Measurements from ENCODE around the gene GAB1.
"Not testable (repeated sequence)": the region's sequence is repeated elsewhere in the genome, so short reads cannot be mapped to it uniquely, and the experiment has no call there.

Gene GAB1

GRCh38 chr4:143339497-143339896 is 2.8 kb downstream of the GAB1 start:
- no peak for DNase-seq

GRCh38 chr4:143341186-143341755 is 4.6 kb downstream of the GAB1 start:
- no peak for DNase-seq

GRCh38 chr4:143343276-143343831 is 6.7 kb downstream of the GAB1 start:
- DNase-seq = no peak

- DNase-seq = no peak
These were observed 7.4 kb downstream of the GAB1 start for GRCh38 chr4:143344041-143344440.

- no peak for DNase-seq
These were observed 8.1 kb downstream of the GAB1 start for GRCh38 chr4:143344774-143345173.

GRCh38 chr4:143345356-143345755 is 8.7 kb downstream of the GAB1 start:
- no peak for DNase-seq

- no peak for DNase-seq
These were observed 9.5 kb downstream of the GAB1 start for GRCh38 chr4:143346206-143346605.

- no peak for DNase-seq
These were observed 10.9 kb downstream of the GAB1 start for GRCh38 chr4:143347484-143348111.

GRCh38 chr4:143348233-143349077 is 11.8 kb downstream of the GAB1 start:
- DNase-seq = no peak

- DNase-seq = not testable (repeated sequence)
These were observed 13.3 kb downstream of the GAB1 start for GRCh38 chr4:143349858-143350527.

GRCh38 chr4:143351149-143351691 is 14.5 kb downstream of the GAB1 start:
- no peak for DNase-seq

GRCh38 chr4:143351774-143352451 is 15.2 kb downstream of the GAB1 start:
- no peak for DNase-seq

- no peak for DNase-seq
These were observed 16.0 kb downstream of the GAB1 start for GRCh38 chr4:143352720-143353119.

GRCh38 chr4:143353797-143354196 is 17.1 kb downstream of the GAB1 start:
- DNase-seq = no peak

GRCh38 chr4:143354990-143355389 is 18.3 kb downstream of the GAB1 start:
- no peak for DNase-seq

- no peak for DNase-seq
These were observed 19.0 kb downstream of the GAB1 start for GRCh38 chr4:143355540-143356217.

- DNase-seq = no peak
These were observed 19.8 kb downstream of the GAB1 start for GRCh38 chr4:143356493-143356892.

- DNase-seq = no peak
These were observed 20.6 kb downstream of the GAB1 start for GRCh38 chr4:143357161-143357845.

- no peak for DNase-seq
These were observed 21.7 kb downstream of the GAB1 start for GRCh38 chr4:143358419-143358818.

GRCh38 chr4:143358923-143359643 is 22.4 kb downstream of the GAB1 start:
- DNase-seq = no peak
